Measurements from ENCODE around the gene CCDC167.

CCDC167 gene

DNA sequence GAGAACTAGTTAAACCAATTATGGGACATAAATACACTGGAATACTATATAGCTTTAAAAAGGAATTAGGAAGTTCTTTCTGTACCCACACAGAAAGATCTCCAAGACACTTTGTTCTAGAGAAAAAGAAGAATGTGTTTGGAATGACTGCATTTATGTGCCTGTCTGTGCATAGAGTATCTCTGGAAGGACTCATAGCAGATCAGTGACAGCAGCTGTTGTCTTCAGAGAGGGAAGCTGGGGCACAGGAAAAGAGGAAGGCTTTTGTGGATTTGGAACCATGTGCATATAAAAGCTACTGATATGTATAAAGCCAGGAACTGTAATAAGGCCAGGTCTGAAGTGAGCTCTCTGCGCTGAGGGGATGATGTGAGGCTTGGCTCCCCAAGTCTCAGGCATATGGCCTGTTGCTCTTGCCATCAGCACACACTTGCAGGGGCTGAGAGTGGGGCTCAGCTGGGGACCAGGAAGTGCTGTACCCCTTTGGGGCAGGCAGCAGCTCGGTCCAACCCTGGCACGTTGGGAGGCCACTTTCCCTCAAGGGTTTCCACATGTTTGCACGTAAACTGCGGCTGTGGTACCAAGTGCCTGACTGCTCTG is 31.8 kb upstream of the CCDC167 start:
- DNase-seq, result no peak
- in situ Hi-C loops (cut with HindIII; ENCODE audit: low pct_ligation_motif_present, low pct_unique_long_range_greater_than_20kb, low sequenced_read_pairs), result no loop called here

DNA sequence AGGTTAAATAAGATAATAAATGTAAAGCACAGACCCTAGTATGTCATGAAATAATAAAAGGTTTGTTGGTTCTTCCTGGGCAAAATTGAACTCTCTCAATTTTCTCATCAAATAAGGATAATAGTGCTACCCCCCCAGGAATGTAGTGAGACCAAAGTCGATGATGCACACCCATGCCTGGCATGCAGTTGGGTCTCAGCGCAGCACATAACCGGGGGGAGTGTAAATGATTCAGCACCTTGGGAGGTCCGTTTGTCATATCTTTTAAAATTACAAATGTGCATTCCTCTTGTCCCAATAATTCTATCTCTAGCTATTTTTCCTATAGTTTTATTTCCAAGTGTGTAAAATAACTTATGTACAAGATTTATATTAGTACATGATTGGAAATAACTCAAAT is 31.3 kb upstream of the CCDC167 start:
- in situ Hi-C loops (cut with HindIII; ENCODE audit: low pct_ligation_motif_present, low pct_unique_long_range_greater_than_20kb, low sequenced_read_pairs), result no loop called here

DNA sequence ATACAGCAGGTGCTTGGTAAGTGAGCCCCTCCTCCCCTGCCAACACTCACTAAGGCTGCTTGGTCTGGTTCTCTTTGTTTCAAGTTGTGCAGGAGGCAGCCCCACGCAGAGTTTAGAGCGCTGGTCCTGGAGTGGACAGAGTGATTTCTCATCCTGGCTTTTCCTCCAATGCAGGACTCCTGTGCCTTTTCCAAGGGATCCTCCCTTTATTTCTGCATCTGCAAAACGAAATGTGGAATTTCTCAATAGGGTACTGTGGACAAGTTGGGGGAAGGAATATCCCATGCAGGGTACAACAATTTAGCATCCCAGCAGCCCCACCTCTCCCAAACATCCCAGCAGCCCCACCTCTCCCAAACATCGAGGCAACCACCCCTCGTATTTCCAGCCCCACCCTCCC is 30.6 kb upstream of the CCDC167 start:
- in situ Hi-C loops (cut with HindIII; ENCODE audit: low pct_ligation_motif_present, low pct_unique_long_range_greater_than_20kb, low sequenced_read_pairs), result no loop called here
- no peak for DNase-seq

More for the DNA sequence above, 31.3 kb upstream of the CCDC167 start:
- peak; percentile 25 for DNase-seq

DNA sequence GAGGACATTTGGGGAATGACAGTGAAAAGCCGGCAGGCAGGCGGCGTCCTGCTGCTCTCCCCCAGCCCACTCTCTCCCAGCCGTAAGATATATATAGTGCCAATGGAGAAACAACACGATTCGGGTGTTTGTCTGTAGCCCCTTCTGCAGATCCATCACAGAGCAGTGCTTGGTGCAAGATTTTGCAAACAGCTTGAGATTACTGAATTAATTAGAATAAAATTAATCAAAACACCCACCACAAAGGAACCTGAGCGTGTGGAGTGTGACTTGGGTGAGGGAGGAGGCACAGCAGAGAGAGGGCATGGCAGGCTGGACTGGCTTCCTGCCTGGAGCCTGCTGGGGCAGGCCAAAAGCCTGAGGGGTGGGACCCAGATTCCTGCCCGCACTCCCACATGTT is 28.8 kb upstream of the CCDC167 start:
- in situ Hi-C loops (cut with HindIII; ENCODE audit: low pct_ligation_motif_present, low pct_unique_long_range_greater_than_20kb, low sequenced_read_pairs), result no loop called here
- no peak for DNase-seq

DNA sequence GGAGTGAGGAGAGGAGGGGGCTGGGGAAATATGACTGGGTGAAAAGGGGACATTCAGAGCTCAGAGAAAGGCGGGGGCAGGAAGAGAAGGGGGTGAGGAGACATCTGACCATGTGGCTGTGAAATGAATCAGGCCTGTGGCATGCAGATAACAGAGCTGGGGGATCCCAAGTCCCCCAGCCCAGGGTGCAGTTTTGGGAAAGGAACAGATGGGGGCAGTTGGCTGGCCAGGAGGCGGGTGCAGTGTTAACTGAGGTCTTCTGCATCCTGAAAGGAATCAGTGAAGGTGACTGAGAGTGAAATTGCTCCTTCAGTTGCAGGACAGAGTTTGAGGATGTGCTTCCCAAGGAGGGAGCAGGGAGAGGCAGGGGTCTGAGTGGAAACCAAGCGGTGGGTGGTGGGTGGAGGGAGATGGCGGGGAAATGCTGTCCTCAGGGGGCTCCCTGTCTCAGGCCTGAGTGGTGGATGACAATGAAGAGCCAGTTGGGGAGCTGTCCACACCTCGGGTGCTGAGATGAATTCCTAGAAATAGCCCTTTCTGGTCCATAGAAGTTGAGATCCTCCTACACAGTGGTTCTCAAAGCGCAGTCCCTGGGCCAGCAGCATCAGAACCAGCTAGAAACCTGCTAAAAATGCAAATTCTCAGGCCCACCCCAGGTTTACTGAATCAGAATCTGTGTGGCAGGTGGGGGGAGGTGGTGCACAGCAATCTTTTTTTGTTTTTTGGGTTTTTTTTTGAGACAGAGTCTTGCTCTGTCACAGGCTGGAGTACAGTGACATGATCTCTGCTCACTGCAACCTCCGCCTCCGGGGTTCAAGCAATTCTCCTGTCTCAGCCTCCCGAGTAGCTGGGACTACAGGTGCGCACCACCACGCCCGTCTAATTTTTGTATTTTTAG is 26.0 kb upstream of the CCDC167 start:
- peak; percentile 36 for DNase-seq

DNA sequence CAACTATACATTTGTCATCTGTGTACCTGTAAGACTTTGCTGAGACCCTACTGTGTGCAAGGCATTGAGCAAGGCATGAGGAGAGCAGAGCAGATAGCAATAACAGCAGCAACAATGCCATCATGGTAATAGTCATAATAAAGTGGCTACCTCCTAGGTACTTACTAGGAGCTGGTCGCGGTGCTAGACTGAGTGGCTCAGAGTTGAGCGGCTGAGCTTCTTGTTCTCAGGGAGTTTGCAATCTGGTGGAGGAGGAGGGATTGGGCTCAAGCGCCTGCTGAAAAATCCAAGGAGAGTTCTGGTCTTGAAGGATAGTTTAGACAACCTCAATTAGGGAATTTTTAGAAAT is 25.3 kb upstream of the CCDC167 start:
- in situ Hi-C loops (cut with HindIII; ENCODE audit: low pct_ligation_motif_present, low pct_unique_long_range_greater_than_20kb, low sequenced_read_pairs), result no loop called here

More for the DNA sequence above, 26.0 kb upstream of the CCDC167 start:
- in situ Hi-C loops (cut with HindIII; ENCODE audit: low pct_ligation_motif_present, low pct_unique_long_range_greater_than_20kb, low sequenced_read_pairs), result no loop called here

DNA sequence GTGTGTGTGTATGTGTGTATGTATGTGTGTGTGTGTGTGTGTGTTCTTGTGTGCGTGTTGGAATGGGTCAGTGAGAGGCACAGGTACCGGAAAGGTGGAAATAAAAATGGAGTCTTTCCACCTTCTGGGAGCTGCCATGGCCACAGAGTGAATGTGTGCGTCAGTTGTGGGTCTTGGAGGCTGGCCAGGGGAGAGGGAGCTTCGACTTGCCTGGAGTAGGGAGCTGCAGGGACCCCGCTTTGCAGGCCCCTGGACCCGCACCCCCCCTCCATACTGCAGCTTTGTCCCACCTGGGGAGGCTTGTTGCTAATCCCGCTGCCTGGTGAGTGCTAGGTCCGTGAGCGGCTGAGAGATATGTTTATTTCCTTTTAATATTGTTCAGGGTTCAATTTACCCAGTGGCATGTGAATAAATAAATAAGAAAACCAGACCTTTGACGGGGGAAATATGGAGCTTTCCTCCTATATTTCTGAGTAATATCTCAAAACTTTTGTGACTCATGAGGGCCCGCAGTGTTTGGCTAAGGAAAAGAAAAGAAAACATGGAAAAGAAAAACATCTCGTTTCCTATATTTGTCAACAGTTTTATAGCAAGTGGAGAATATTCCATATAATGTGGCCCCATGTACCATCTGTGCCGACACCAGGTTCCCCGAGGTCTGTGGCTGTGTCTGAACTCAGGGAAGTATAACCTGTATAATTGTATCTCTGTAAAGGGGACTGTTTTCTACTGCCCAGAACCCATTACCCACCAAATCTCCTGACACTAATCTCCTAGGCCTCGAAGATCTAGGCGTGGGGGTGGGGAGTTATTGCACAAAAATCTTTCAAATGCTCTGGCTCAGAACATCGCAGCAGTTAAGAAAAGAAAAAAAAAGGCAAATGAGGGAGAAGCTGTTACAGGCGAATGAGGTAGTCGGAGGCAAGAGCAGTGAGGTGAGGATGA is 24.6 kb upstream of the CCDC167 start:
- DNase-seq, result no peak
- in situ Hi-C loops (cut with HindIII; ENCODE audit: low pct_ligation_motif_present, low pct_unique_long_range_greater_than_20kb, low sequenced_read_pairs), result no loop called here

More for the DNA sequence above, 25.3 kb upstream of the CCDC167 start:
- DNase-seq, result no peak

DNA sequence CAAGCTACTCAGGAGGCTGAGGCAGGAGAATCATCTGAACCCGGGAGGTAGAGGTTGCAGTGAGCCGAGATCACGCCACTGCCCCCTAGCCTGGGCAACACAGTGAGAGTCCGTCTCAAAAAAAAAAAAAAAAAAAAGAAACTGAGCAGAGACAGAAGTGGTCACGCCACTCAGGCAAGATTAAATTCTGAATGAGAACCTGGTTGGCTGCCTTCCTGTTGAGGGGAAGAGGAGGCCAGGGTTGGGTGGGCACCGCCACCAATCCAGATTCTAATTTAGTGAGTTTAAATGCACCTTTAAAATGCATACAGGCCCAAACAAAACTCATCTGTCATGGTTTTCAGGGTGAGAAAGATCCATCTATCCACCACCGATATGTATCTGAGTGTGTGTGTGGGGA is 23.7 kb upstream of the CCDC167 start:
- no peak for DNase-seq
- in situ Hi-C loops (cut with HindIII; ENCODE audit: low pct_ligation_motif_present, low pct_unique_long_range_greater_than_20kb, low sequenced_read_pairs), result no loop called here

DNA sequence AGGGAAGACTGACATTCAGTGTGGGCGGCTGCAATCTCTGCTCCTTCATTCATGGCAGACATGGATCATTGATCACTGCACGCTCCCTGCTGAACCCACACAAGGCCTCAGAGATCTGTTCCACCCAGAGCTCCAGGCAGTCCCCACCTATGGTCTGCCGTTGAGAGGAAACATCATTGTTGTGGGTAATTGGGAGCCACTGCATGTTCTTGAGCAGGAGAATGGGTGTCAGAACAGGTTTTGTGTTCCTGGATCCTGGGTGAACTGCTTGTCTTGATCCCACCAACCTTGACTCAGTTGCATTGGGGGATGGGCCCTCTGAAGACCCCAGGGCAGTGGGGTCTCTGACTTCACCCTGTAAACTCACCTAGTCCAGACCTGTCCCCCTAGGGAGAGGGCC is 23.1 kb upstream of the CCDC167 start:
- no peak for DNase-seq

DNA sequence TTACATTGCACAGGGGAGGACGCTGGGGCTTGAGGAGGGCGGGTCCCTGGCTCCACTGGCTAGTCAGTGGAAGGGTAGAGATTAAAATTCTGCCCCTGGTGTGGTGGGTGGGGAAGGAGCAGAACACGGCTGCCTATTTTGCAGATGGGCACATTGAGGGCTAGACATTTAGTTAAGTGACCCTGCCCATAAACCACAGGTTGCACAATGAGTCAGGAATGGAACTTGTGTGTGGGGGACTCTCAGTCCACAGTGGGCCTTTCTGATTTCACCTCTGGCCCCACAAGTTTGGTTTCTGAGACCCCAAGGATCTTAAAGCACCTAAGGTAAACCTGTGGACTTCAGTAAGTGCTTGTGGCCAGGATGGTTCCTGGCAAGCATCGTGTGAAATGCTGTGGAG is 22.0 kb upstream of the CCDC167 start:
- in situ Hi-C loops (cut with HindIII; ENCODE audit: low pct_ligation_motif_present, low pct_unique_long_range_greater_than_20kb, low sequenced_read_pairs), result no loop called here

More for the DNA sequence above, 23.1 kb upstream of the CCDC167 start:
- in situ Hi-C loops (cut with HindIII; ENCODE audit: low pct_ligation_motif_present, low pct_unique_long_range_greater_than_20kb, low sequenced_read_pairs), result no loop called here

DNA sequence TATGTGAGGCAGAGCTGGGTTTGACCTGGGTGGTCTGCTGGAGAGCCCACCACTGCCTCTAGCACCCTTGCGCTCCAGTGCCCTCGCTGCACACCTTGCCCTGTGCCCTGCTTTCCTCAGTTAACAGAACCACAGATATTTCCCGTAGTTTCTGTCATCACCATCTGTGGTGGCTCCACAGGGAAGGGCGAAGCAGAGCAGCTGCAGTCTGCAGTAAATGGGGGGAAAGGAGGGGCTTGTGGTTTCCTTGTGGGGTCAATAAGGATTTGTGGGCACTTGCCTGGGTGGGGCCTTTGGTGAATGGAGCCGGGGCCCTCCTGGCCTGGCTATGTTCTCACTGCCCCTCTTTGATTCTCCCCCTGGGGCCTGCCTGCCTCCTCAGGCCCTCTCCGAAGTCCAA is 21.2 kb upstream of the CCDC167 start:
- DNase-seq, result no peak
- in situ Hi-C loops (cut with HindIII; ENCODE audit: low pct_ligation_motif_present, low pct_unique_long_range_greater_than_20kb, low sequenced_read_pairs), result no loop called here

More for the DNA sequence above, 22.0 kb upstream of the CCDC167 start:
- DNase-seq, result no peak

DNA sequence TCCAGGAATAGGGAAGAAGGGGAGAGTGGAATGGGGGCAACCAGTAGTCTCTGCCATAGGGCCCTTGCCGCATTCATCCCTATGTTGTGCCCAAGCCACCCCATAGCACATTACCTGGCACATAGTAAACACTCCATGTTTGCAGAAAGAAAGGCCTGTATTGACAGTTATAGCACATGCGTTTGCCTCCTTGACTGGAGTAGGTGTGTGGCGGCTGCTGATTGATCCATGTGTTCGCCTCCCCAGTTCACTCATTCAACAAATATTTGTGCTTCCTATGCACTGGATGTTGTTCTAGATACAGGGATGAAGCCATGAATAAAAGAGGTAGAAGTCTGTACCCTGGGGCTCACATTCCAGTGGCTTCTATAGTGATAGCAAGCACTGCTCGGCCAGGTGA is 19.8 kb upstream of the CCDC167 start:
- in situ Hi-C loops (cut with HindIII; ENCODE audit: low pct_ligation_motif_present, low pct_unique_long_range_greater_than_20kb, low sequenced_read_pairs), result no loop called here
- DNase-seq, result no peak

DNA sequence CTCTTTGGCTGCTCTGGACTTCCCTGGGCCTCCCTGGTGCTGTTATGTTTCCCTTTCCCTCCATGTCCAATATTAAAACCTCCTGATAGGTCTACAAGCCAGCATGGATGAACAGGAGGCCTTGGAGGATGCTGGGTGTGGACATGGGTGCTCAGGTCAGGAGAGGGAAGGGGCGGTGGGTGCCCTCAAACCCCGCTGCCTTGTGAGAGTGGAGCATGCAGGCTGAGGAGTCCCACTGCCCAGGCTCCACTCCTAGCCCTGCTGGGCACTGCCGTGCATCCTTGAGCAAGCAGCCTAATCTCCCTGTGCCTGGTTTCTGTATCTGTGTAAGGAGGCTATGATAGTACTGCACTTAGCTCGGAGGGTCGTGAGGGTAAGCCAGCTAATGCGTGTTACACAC is 18.4 kb upstream of the CCDC167 start:
- in situ Hi-C loops (cut with HindIII; ENCODE audit: low pct_ligation_motif_present, low pct_unique_long_range_greater_than_20kb, low sequenced_read_pairs), result no loop called here
- DNase-seq, result no peak

DNA sequence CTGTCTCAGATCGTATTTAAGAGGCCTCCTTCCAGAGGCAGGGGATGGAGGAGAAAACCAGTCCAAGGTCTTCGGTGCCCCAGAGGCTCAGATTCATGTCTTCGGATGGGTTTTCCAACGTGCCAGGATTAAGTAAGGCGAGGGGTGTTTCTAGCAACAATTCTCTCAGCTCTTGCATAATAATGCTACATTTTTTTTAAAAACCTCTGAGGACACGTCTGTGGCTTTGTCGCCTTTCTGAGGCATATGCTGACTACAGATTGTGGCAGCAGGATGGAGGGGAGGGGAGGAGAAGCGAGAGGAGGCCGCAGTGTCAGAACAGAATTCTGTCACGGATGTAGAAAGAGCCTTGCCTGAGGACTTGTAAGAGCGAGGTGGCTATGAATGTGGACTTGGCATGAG is 17.7 kb upstream of the CCDC167 start:
- in situ Hi-C loops (cut with HindIII; ENCODE audit: low pct_ligation_motif_present, low pct_unique_long_range_greater_than_20kb, low sequenced_read_pairs), result no loop called here
- no peak for DNase-seq

DNA sequence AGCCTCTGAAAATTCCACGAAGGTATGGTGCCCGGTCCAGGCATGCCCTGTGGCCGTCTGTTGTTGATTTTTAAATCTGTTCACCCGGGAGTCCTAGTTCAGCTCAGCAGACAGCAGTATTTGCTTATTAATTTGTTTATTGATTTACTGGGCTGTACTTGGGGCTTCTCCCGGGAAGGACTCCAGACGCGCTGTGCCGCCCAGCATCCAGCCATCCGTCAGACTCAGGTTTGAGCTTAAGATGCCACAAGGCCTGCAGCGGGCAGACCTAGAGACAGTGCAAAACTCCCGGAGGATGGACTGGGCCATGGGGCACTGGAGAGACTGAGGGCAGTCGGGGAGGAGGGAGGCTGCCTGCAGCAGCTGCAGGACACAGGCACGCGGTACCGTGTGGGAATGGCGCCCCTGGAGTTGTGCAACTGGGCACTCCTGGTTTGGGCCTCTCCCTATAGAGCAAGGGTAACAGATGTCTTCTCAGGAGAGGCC is 17.3 kb upstream of the CCDC167 start:
- no peak for DNase-seq
- in situ Hi-C loops (cut with HindIII; ENCODE audit: low pct_ligation_motif_present, low pct_unique_long_range_greater_than_20kb, low sequenced_read_pairs), result no loop called here

DNA sequence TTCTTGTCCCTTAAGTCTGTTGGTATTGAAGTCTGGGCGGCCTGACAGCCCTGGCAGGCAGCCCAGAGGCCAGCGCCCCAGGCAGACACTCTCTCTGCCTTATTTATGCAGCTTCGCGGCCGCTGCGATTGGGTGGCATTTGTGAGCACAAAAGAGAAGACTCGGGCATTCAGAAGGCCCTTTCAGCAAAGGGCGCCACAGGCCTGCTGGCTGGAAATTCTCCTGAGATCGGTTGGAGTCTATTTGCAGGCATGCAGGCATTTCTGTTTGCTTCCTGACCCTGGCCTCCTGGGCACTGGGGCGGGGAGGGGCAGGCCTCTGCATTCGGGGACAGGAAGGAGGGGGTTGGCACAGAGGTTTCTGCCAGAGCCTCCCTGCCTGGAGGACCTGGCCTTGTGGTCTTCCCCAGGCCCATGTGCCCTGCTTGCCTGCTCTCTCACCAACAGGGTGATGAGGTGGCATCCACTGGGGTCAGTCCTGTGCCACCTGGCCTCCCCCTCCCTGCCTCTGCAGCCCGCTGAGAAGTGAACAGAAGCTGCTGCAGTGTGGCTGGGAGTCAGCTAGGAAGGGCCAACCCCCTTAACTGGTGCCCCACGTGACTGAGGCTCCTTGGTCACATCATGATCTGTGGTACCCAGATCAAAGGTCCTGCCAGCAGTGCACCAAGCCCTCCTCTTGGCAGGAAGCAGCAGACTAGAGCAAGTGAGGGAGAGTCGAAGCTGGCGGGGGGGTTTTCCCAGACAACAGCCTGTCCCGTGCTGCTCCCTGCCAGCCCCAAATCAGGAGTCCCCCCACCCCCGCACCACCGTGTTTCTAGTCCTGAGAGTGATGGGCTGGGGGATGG is 16.6 kb upstream of the CCDC167 start:
- in situ Hi-C loops (cut with HindIII; ENCODE audit: low pct_ligation_motif_present, low pct_unique_long_range_greater_than_20kb, low sequenced_read_pairs), result no loop called here
- DNase-seq, result no peak

DNA sequence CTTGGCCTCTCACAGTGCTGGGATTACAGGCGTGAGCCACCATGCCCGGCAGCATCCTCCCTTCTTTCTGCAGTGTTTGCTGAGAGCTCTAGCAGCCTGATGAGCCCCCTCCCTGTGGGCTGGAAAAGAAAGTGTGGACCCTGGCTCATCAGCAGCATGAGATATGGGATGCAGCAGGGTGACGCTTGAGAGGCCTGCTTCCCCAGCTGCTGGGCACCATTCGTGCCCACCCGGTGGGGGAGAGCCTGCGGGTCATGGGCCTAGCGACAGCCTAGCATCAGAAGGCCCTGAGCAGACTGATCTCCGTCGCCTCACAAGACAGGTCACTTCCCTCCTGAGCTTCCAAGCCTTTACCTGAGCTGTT is 16.0 kb upstream of the CCDC167 start:
- no peak for DNase-seq
- in situ Hi-C loops (cut with HindIII; ENCODE audit: low pct_ligation_motif_present, low pct_unique_long_range_greater_than_20kb, low sequenced_read_pairs), result no loop called here

DNA sequence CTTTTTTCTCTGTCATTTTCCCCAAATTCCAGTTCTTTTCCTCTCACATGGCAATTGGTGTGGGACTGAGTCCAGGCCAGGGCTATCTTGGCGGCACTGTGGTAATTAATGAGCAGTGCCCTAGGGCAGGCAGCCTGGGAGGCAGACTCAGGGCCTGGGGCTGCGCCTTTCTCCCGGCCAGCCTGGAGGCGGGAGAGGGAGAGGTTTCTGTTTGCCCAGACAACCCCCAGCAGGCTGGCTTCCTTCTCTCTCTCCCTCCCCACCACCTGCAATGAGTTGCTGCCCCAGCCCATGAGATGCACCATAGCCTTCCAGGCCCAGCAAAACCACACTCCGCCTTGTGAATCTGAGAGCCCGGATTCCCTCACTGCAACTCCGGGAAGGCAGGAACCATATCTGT is 15.1 kb upstream of the CCDC167 start:
- no peak for DNase-seq
- in situ Hi-C loops (cut with HindIII; ENCODE audit: low pct_ligation_motif_present, low pct_unique_long_range_greater_than_20kb, low sequenced_read_pairs), result no loop called here
